Choroid plexus epithelial cell (primary cell): Measurements from ENCODE around the gene CNTN3.
A peak's percentile ranks its signal among the peaks of the same experiment; 100 is the strongest.

Experiments used
- DNase-seq: peaks from one replicate; pipeline ENCODE4 v3.0.0-alpha.2; 2010; ENCODE audit warnings: low read depth
- H3K4me3 ChIP-seq: 2 replicates; pipeline ENCODE4 v1.5.1; 2011; ENCODE audit warnings: low read depth, mild to moderate bottlenecking, control low read depth, low read length, moderate library complexity
- TF ChIP-seq, protein P1 (sequence below): conservative IDR thresholded peaks from 2 replicates; pipeline ENCODE4 v1.5.1; 2011; ENCODE audit warnings: low read depth, mild to moderate bottlenecking, control low read depth, inconsistent platforms, low read length, moderate library complexity

CNTN3 gene

DNA sequence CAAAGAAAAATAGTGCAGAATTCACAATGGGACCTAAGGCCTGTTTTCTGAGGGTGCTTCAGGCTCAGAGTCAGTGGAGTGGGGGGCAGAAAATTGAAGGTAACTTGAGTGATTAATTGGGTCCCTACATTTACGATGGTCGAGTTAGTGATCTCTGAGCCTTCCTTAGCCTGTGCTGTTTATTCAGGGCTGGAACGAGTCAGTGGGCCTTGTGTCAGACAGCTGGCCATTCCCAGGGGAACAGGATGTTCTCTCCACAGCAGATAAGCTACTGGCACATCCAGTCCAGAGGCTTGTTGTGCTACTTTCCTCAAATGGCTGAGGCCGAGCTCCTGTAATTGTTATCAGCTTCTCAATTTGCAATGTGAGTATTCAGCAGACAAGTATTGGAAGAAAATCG is 29.2 kb upstream of the CNTN3 start:
- TF ChIP-seq, protein P1, sequence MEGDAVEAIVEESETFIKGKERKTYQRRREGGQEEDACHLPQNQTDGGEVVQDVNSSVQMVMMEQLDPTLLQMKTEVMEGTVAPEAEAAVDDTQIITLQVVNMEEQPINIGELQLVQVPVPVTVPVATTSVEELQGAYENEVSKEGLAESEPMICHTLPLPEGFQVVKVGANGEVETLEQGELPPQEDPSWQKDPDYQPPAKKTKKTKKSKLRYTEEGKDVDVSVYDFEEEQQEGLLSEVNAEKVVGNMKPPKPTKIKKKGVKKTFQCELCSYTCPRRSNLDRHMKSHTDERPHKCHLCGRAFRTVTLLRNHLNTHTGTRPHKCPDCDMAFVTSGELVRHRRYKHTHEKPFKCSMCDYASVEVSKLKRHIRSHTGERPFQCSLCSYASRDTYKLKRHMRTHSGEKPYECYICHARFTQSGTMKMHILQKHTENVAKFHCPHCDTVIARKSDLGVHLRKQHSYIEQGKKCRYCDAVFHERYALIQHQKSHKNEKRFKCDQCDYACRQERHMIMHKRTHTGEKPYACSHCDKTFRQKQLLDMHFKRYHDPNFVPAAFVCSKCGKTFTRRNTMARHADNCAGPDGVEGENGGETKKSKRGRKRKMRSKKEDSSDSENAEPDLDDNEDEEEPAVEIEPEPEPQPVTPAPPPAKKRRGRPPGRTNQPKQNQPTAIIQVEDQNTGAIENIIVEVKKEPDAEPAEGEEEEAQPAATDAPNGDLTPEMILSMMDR: no peak
- peak; percentile 95 for DNase-seq
- H3K4me3 ChIP-seq: no peak overlapping the region

DNA sequence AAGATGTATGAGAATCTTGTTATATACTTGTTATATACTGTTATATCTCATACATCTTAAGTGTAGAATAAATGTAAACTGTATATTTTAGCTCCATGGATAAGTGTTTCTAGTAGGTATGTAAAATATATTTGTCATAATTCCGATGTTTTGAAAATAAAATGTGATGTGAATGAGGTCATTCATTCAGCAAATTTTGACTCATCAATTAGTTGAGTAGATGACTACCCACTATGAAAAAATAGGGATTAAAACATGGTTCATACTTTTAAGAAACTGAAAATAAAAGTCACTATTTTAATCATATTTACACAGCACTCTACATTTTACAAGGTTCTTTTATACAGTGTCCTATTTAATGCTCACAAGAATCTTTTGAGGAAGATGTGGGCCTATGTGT is 28.4 kb upstream of the CNTN3 start:
- TF ChIP-seq, protein P1: no peak
- H3K4me3 ChIP-seq: no peak overlapping the region
- DNase-seq: no peak

DNA sequence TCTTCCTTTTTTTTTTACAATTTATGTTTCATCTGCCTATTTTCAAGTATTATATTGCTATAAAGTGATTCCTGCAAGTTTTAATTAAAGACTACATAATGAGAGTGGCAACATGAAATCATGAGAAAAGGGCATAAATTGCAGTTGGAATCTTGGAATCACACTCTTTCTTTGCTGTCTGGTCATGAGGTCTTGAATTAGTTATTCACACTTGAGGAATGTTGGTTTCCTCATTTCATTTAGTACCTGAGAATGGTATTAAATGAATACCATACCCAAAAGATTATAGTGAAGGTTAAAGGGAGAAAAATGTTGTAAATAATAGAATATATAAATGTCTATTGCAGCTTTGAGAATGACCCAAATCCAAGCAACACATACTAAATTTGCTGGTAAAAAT is 25.8 kb upstream of the CNTN3 start:
- TF ChIP-seq, protein P1: no peak
- H3K4me3 ChIP-seq: no peak overlapping the region
- peak; percentile 53 for DNase-seq

DNA sequence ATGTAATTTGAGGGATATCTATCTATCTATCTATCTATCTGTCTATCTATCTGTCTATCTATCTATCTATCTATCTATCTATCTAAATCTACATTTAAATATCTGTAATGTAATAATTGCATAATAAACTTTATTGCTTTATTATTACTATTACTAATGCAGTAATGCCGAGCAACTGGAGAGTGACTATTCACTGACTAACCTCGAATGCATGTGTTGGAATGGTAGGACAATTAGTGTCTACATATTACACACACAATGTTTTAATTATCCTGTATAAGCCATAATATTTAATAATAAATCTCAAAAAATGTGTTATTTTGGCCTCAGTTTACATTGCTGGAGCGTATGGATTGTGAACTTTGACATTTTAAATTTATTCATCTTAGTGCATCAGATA is 25.2 kb upstream of the CNTN3 start:
- no peak overlapping the region for H3K4me3 ChIP-seq
- TF ChIP-seq, protein P1: no peak

DNA sequence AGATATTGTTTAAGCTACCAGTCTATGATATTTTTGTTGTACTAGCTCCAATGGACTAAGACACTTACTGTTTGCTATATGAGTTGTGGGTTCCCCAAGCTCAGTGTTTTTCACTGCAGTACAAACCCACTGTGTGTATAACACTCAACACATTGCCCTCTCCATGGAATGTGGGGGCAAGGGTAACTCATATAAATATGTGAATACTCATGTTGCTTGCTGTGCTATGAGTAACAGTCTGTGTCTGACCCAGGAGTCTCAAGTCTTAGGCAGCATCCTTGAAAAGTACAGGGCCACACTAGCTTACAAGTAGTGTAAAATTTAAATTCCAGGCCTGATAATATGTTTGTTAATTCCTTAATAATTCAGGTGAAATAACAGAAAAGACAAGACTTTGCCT is 22.5 kb upstream of the CNTN3 start:
- TF ChIP-seq, protein P1: no peak
- peak; percentile 78 for DNase-seq
- H3K4me3 ChIP-seq: no peak overlapping the region

More for the DNA sequence above, 25.2 kb upstream of the CNTN3 start:
- no peak for DNase-seq

DNA sequence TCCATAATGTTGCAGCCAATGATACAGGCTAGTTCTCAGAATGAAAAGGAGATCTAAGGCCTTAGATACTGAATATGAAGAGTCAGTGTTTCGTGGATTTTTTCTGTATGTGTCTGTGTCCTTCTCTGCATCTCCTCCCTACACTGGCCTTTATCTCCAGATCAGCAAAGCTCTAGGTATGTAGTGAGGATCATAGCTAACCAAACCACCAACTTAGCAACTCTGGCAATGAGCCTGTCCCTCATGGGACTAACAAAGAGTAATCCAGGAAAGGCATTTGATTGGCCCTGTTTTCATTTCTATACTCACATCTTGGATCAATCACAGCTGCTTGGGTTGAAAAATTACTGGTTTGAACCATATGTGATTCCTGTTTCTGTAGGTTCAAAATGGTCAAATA is 18.6 kb upstream of the CNTN3 start:
- TF ChIP-seq, protein P1: no peak
- DNase-seq: peak; percentile 39
- no peak overlapping the region for H3K4me3 ChIP-seq

DNA sequence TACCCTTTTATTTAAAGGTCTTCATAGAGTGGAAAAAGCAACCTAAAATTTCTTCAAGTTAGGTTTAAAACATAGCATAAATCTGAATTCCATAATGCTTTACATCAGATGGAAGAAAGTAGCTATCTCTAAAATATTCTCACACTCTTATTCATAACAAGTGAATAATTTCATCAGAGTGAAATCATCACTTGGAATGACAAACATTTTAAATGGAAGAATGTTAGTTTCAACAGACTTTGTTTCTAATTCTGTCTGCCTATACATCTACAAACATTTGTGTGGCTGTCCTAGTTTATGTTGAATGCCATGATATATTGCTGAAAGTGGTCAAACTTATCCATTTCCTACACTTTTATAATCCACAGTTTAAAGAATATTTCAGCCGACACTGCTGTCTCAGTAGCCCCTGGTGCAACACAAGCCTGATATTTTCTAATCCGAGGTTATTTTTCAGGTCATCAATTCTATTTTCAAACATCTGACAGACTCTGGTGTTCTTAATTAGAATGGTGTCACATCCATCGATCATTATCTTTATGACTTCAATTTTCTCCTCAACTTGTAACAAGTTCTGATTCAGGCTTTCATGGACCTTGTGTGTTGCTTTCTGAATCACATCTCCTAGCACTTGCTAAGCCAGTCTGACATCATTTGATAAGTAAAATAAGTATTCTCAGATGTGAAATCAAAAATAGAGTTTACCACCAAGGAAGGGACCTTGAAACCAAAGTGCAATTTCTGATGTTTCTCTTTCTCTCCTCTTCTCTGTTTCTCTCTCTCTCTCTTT is 17.1 kb upstream of the CNTN3 start:
- TF ChIP-seq, protein P1: no peak
- DNase-seq: peak; percentile 48
- no peak overlapping the region for H3K4me3 ChIP-seq
